GM12878 (cell line): ENCODE data around the gene C1GALT1. TPM values are rescaled to one million over a fixed set of nuclear protein-coding genes. Genes with fewer than 3 reads are reported as not detected.

Experiments
- ATAC-seq: fragments of 200-7000 bp; cut with Tn5 transposase; 3 replicates; pipeline ENCODE4 v1.9.1; 2020; ENCODE audit warnings: mild to moderate bottlenecking, moderate library complexity
- BruUV-seq: library from RNA; stranded (reverse); fragments of 400-500 nt; replicated peaks from 2 replicates; lab custom pipeline; 2021; lab: Mats Ljungman, UMichigan
- CTCF ChIA-PET: fragments of 300-600 bp; sonication (Branson Sonifier 250); formaldehyde crosslinking; extraction: SDS; loops from one replicate; lab custom pipeline; 2021; ENCODE audit warnings: inconsistent platforms; lab: Yijun Ruan, JAX
- POLR2A ChIA-PET: fragments of 350-600 bp; formaldehyde crosslinking; extraction: SDS; loops from one replicate; lab custom pipeline; 2021; ENCODE audit warnings: inconsistent platforms; lab: Charles Lee
- RAD21 ChIA-PET: fragments of 300-600 bp; sonication (Branson Sonifier 250); formaldehyde crosslinking; loops from one replicate; lab custom pipeline; 2023; ENCODE audit warnings: antibody characterized with exemption; ENCODE audit not compliant: unreplicated experiment; lab: Charles Lee
- SMC1A ChIA-PET: fragments of 300-600 bp; sonication (Branson Sonifier 250); formaldehyde crosslinking; loops from one replicate; lab custom pipeline; 2023; ENCODE audit not compliant: unreplicated experiment, uncharacterized antibody; lab: Charles Lee
- DNase-seq: peaks from one replicate; pipeline ENCODE4 v3.0.0-alpha.2; 2011; ENCODE audit warnings: low read depth, low spot score
- FAIRE-seq: peaks from 3 replicates; lab custom pipeline; 2011; peaks lifted over from hg19 to GRCh38; lab: Jason Lieb, UNC
- H2AFZ ChIP-seq: 2 replicates; pipeline ENCODE4 v1.6.0; 2011; ENCODE audit warnings: low read depth, low read length, control low read depth; ENCODE audit not compliant: control insufficient read depth
- H3K27ac ChIP-seq: 2 replicates; pipeline ENCODE4 v1.5.1; 2011; ENCODE audit warnings: control low read depth; ENCODE audit not compliant: control insufficient read depth, insufficient read depth
- H3K27me3 ChIP-seq, 2 experiments: replicated peaks in 1 of 2; 2 replicates each; pipeline versions ENCODE4 v1.6.0 to v1.6.1; 2011; ENCODE audit warnings: low read length in 1 of 2; ENCODE audit not compliant: control insufficient read depth in 2 of 2, insufficient read depth in 2 of 2
- H3K36me3 ChIP-seq, 2 experiments: 2 replicates each; pipeline ENCODE4 v1.5.1; 2011; ENCODE audit warnings: low read length in 1 of 2; ENCODE audit not compliant: control insufficient read depth in 2 of 2, insufficient read depth in 2 of 2
- H3K4me1 ChIP-seq: 2 replicates; pipeline ENCODE4 v1.6.1; 2011; ENCODE audit warnings: mild to moderate bottlenecking, low read length, moderate library complexity, mixed read lengths; ENCODE audit not compliant: control insufficient read depth, insufficient read depth
- H3K4me2 ChIP-seq: 2 replicates; pipeline ENCODE4 v1.6.0; 2011; ENCODE audit warnings: control low read depth; ENCODE audit not compliant: control insufficient read depth, insufficient read depth
- H3K4me3 ChIP-seq: fragments of 200-600 bp; sonication (generic); 2 replicates; pipeline ENCODE4 v1.5.1; 2016
- H3K79me2 ChIP-seq: 2 replicates; pipeline ENCODE4 v1.6.0; 2011; ENCODE audit warnings: low read length; ENCODE audit not compliant: control insufficient read depth, insufficient read depth
- H3K9ac ChIP-seq: 2 replicates; pipeline ENCODE4 v1.8.0; 2011; ENCODE audit warnings: low read length, control low read depth, mixed read lengths; ENCODE audit not compliant: control insufficient read depth, insufficient read depth
- H3K9me3 ChIP-seq: replicated peaks from 3 replicates; pipeline ENCODE4 v1.5.1; 2011; ENCODE audit warnings: mild to moderate bottlenecking, low read length; ENCODE audit not compliant: control insufficient read depth, insufficient read depth
- H4K20me1 ChIP-seq: 2 replicates; pipeline ENCODE4 v1.6.0; 2011; ENCODE audit not compliant: control insufficient read depth, insufficient read depth
- CEBPB ChIP-seq, 2 experiments: fragments of 150-350 bp in 1 of 2; IDR thresholded peaks; 2 replicates each; pipeline ENCODE4 v1.6.1; 2012 to 2014; ENCODE audit warnings: low read depth in 2 of 2, low read length in 2 of 2, borderline replicate concordance in 1 of 2, inconsistent platforms in 1 of 2
- DPF2 ChIP-seq: fragments of 450-650 bp; IDR thresholded peaks from 2 replicates; pipeline ENCODE4 v1.6.1; 2017; ENCODE audit warnings: mild to moderate bottlenecking
- GABPA ChIP-seq: IDR thresholded peaks from 2 replicates; pipeline ENCODE4 v1.6.1; 2014; ENCODE audit warnings: antibody characterized with exemption, low read depth, mild to moderate bottlenecking, inconsistent platforms
- HDAC2 ChIP-seq: fragments of 200-600 bp; sonication (generic); IDR thresholded peaks from 2 replicates; pipeline ENCODE4 v1.6.1; 2017
- MEF2A ChIP-seq: IDR thresholded peaks from 2 replicates; pipeline ENCODE4 v1.6.1; 2011; ENCODE audit warnings: low read depth, mild to moderate bottlenecking, low read length, moderate library complexity; ENCODE audit not compliant: insufficient read depth
- NFYA ChIP-seq: IDR thresholded peaks from 2 replicates; pipeline ENCODE4 v1.6.1; 2011; ENCODE audit warnings: low read depth, mild to moderate bottlenecking, low read length, improper control_type of control experiment, borderline replicate concordance
- NRF1 ChIP-seq: conservative IDR thresholded peaks from 2 replicates; pipeline ENCODE4 v1.6.1; 2011; ENCODE audit warnings: mild to moderate bottlenecking, low read depth, low read length, improper control_type of control experiment
- PML ChIP-seq: IDR thresholded peaks from 2 replicates; pipeline ENCODE4 v1.6.1; 2012; ENCODE audit warnings: low read length, inconsistent platforms
- SMAD5 ChIP-seq: IDR thresholded peaks from 2 replicates; pipeline ENCODE4 v1.6.1; 2016; ENCODE audit warnings: antibody characterized with exemption, low read depth
- SRF ChIP-seq, 2 experiments: IDR thresholded peaks; 2 replicates each; pipeline ENCODE4 v1.6.1; 2011; ENCODE audit warnings: low read depth in 2 of 2, low read length in 2 of 2, mild to moderate bottlenecking in 1 of 2, moderate library complexity in 1 of 2
- ZBED1 ChIP-seq: IDR thresholded peaks from 2 replicates; pipeline ENCODE4 v1.6.1; 2016; ENCODE audit warnings: borderline replicate concordance
- WGBS: methylation state at CpG from one replicate; pipeline ENCODE4 v1.1.6; 2016; ENCODE audit warnings: low lambda C conversion rate; ENCODE audit not compliant: insufficient replicate concordance, insufficient coverage; ENCODE audit errors: missing lambda C conversion rate; 5-methylcytosine and 5-hydroxymethylcytosine counted together
- in situ Hi-C: fragments of 300-500 bp; cut with MboI; formaldehyde crosslinking; loops from 9 replicates; pipeline ENCODE4 v1.14.3; 2018; ENCODE audit warnings: mixed read lengths
- intact Hi-C: fragments of 100-400 bp; cut with micrococcal nuclease; formaldehyde crosslinking; loops from one replicate; pipeline ENCODE4 v1.14.2; 2022; ENCODE audit not compliant: unreplicated experiment
- polyA plus RNA-seq, 11 experiments: library from polyadenylated mRNA; depleted of rRNA in 4 of 11; unstranded in 6 of 11; stranded (reverse) in 5 of 11; fragments of >200 nt; fragmentation: Nextera tagmentation in 4 of 11; fragmentation: Illumina TruSeq in 1 of 11; extraction: Ambion mirVana in 4 of 11; extraction: Trizol in 1 of 11; gene quantifications; 1 replicate in 1 of 11; 2 replicates in 10 of 11; pipeline versions ENCODE4 v1.2.1 to v1.2.3, GENCODE V29; 2011 to 2016; ENCODE audit warnings: inconsistent platforms in 2 of 11, missing spikeins in 2 of 11, low read depth in 1 of 11
- total RNA-seq, 4 experiments: library from RNA; depleted of rRNA in 3 of 4; stranded (reverse); fragments of >200 nt in 3 of 4; fragmentation: Illumina TruSeq in 1 of 4; extraction: Trizol in 1 of 4; gene quantifications; 2 replicates each; pipeline versions ENCODE4 v1.2.1 to v1.2.3, GENCODE V29; 2013 to 2021
- TF ChIP-seq, protein P1 (sequence below): IDR thresholded peaks from 2 replicates; pipeline ENCODE4 v1.6.1; 2012; ENCODE audit warnings: mild to moderate bottlenecking, low read depth, low read length
- TF ChIP-seq, protein P2 (sequence below): fragments of 450-650 bp; IDR thresholded peaks from 2 replicates; pipeline ENCODE4 v1.6.1; 2016; ENCODE audit warnings: mild to moderate bottlenecking, moderate library complexity, borderline replicate concordance

The C1GALT1 gene
- total and polyA plus RNA-seq, 10 of the 15 experiments (the other 5 are each of a cell fraction or from before 2014, with no cell fraction given) = 1.6 to 25.0 (median 8.5) TPM

DNA sequence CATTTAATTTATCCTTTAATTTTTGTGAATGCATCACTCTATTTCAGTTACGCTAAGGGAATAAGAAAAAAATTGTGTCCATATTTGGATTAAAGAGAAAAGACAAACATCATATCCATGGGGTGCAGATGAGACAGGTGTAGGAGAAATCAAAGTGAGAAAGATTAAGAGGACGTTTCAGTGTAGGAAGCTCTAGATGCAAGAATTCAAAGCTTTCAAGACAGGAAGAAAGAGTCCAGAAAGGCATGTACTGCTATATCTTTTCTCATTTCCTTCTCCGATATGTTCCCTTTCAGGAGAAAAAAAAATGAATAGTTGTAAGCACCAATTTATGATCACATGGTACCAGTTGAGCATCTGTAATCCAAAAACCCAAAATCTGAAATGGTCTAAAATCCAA is 17.0 kb upstream of the C1GALT1 start:
- Histone ChIP-seq H3K79me2 (no peaks in the 10 kb centered on the region), H3K4me1 (no peaks in the 10 kb centered on the region), H2AFZ (no peak overlapping the region), H3K9me3 (no peaks in the 10 kb centered on the region; the same call in 2 of the 3 replicates), H3K27me3 (no peaks in the 10 kb centered on the region), H3K27ac (no peak overlapping the region), H4K20me1 (no peaks in the 10 kb centered on the region), H3K9ac (no peak overlapping the region), H3K4me3 (no peak overlapping the region), H3K4me2 (no peak overlapping the region), H3K36me3 (no peaks in the 10 kb centered on the region)
- ChIA-PET RAD21 (no interaction called here), POLR2A (no interaction called here), CTCF (no interaction called here), SMC1A (no interaction called here)
- ATAC-seq = no peak
- BruUV-seq = no TSS peak
- WGBS = 63% methylated on average over 3 of the region's 3 CpGs
- no peak for TF ChIP-seq CEBPB (IDR thresholded peaks at IDR 0.05; ENCODE audit: borderline replicate concordance in 1 of 2, low read depth in 2 of 2, low read length in 2 of 2)
- TF ChIP-seq ZBED1 = no peak
- TF ChIP-seq, protein P1, sequence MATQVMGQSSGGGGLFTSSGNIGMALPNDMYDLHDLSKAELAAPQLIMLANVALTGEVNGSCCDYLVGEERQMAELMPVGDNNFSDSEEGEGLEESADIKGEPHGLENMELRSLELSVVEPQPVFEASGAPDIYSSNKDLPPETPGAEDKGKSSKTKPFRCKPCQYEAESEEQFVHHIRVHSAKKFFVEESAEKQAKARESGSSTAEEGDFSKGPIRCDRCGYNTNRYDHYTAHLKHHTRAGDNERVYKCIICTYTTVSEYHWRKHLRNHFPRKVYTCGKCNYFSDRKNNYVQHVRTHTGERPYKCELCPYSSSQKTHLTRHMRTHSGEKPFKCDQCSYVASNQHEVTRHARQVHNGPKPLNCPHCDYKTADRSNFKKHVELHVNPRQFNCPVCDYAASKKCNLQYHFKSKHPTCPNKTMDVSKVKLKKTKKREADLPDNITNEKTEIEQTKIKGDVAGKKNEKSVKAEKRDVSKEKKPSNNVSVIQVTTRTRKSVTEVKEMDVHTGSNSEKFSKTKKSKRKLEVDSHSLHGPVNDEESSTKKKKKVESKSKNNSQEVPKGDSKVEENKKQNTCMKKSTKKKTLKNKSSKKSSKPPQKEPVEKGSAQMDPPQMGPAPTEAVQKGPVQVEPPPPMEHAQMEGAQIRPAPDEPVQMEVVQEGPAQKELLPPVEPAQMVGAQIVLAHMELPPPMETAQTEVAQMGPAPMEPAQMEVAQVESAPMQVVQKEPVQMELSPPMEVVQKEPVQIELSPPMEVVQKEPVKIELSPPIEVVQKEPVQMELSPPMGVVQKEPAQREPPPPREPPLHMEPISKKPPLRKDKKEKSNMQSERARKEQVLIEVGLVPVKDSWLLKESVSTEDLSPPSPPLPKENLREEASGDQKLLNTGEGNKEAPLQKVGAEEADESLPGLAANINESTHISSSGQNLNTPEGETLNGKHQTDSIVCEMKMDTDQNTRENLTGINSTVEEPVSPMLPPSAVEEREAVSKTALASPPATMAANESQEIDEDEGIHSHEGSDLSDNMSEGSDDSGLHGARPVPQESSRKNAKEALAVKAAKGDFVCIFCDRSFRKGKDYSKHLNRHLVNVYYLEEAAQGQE = no peak
- TF ChIP-seq HDAC2 = no peak
- no peak for TF ChIP-seq SRF (IDR thresholded peaks at IDR 0.05; ENCODE audit: low read depth in 2 of 2, low read length in 2 of 2)
- TF ChIP-seq NRF1 = no peak
- TF ChIP-seq SMAD5 = no peak
- no peak for TF ChIP-seq NFYA
- no peak for TF ChIP-seq GABPA
- TF ChIP-seq, protein P2, sequence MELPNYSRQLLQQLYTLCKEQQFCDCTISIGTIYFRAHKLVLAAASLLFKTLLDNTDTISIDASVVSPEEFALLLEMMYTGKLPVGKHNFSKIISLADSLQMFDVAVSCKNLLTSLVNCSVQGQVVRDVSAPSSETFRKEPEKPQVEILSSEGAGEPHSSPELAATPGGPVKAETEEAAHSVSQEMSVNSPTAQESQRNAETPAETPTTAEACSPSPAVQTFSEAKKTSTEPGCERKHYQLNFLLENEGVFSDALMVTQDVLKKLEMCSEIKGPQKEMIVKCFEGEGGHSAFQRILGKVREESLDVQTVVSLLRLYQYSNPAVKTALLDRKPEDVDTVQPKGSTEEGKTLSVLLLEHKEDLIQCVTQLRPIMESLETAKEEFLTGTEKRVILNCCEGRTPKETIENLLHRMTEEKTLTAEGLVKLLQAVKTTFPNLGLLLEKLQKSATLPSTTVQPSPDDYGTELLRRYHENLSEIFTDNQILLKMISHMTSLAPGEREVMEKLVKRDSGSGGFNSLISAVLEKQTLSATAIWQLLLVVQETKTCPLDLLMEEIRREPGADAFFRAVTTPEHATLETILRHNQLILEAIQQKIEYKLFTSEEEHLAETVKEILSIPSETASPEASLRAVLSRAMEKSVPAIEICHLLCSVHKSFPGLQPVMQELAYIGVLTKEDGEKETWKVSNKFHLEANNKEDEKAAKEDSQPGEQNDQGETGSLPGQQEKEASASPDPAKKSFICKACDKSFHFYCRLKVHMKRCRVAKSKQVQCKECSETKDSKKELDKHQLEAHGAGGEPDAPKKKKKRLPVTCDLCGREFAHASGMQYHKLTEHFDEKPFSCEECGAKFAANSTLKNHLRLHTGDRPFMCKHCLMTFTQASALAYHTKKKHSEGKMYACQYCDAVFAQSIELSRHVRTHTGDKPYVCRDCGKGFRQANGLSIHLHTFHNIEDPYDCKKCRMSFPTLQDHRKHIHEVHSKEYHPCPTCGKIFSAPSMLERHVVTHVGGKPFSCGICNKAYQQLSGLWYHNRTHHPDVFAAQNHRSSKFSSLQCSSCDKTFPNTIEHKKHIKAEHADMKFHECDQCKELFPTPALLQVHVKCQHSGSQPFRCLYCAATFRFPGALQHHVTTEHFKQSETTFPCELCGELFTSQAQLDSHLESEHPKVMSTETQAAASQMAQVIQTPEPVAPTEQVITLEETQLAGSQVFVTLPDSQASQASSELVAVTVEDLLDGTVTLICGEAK = no peak
- TF ChIP-seq DPF2 = no peak
- TF ChIP-seq MEF2A = no peak
- no peak for TF ChIP-seq PML
- DNase-seq = no peak
- no peak for FAIRE-seq
- in situ Hi-C loops = no loop called here
- intact Hi-C loops = no loop called here
